K562 (cell line): Measurements from ENCODE around the gene LCA5L. TPM values are rescaled to one million over a fixed set of nuclear protein-coding genes. Genes with fewer than 3 reads are reported as not detected.

Source experiments
- BACH1 ChIP-seq: fragments of 200-800 bp; sonication (Bioruptor generic); IDR thresholded peaks from 2 replicates; pipeline ENCODE4 v1.6.1; 2016; ENCODE audit warnings: missing genetic modification characterization, missing compliant biosample characterization
- CCAR2 ChIP-seq: fragments of 200-400 bp; formaldehyde crosslinking; IDR thresholded peaks from 2 replicates; pipeline ENCODE4 v1.6.1; 2017; ENCODE audit warnings: mild to moderate bottlenecking, low read depth, low read length
- CEBPG ChIP-seq, 3 experiments: fragments of 200-800 bp in 1 of 3; sonication (Bioruptor generic) in 1 of 3; sonication (generic) in 1 of 3; formaldehyde crosslinking in 1 of 3; IDR thresholded peaks in 2 of 3; conservative IDR thresholded peaks in 1 of 3; 2 replicates each; pipeline versions ENCODE4 v1.6.1 to v1.8.0; 2016 to 2022; ENCODE audit warnings: missing compliant biosample characterization in 2 of 3, missing genetic modification characterization in 2 of 3, mild to moderate bottlenecking in 1 of 3, missing genetic modification reagents in 1 of 3
- CXXC5 ChIP-seq: fragments of 250-450 bp; sonication (Bioruptor Pico); IDR thresholded peaks from 2 replicates; pipeline ENCODE4 v1.8.0; 2022; ENCODE audit warnings: inconsistent platforms, mild to moderate bottlenecking, moderate library complexity
- ELF2 ChIP-seq: fragments of 250-450 bp; sonication (Bioruptor Pico); IDR thresholded peaks from 2 replicates; pipeline ENCODE4 v1.5.0; 2021; ENCODE audit warnings: mild to moderate bottlenecking
- ETV1 ChIP-seq: fragments of 450-650 bp; conservative IDR thresholded peaks from 2 replicates; pipeline ENCODE4 v1.6.1; 2016; ENCODE audit warnings: missing genetic modification characterization, control low read depth, low read depth, missing compliant biosample characterization
- FOXK2 ChIP-seq, 2 experiments: fragments of 450-650 bp; IDR thresholded peaks in 1 of 2; conservative IDR thresholded peaks in 1 of 2; 2 replicates each; pipeline ENCODE4 v1.6.1; 2016; ENCODE audit warnings: low read depth in 2 of 2, mild to moderate bottlenecking in 1 of 2
- GABPA ChIP-seq: fragments of 200-800 bp; sonication (Bioruptor generic); conservative IDR thresholded peaks from 2 replicates; pipeline ENCODE4 v1.6.1; 2016; ENCODE audit warnings: low read depth, missing genetic modification characterization, missing compliant biosample characterization
- HDAC2 ChIP-seq: fragments of 450-650 bp; IDR thresholded peaks from 2 replicates; pipeline ENCODE4 v1.6.1; 2016; ENCODE audit warnings: mild to moderate bottlenecking
- HDAC3 ChIP-seq: fragments of 450-650 bp; IDR thresholded peaks from 2 replicates; pipeline ENCODE4 v1.6.1; 2018; ENCODE audit warnings: borderline replicate concordance, mild to moderate bottlenecking, moderate library complexity; ENCODE audit not compliant: partially characterized antibody
- KAT8 ChIP-seq: fragments of 450-650 bp; IDR thresholded peaks from 2 replicates; pipeline ENCODE4 v1.6.1; 2016; ENCODE audit warnings: low read depth, mild to moderate bottlenecking
- MEIS2 ChIP-seq: fragments of 450-650 bp; IDR thresholded peaks from 2 replicates; pipeline ENCODE4 v1.6.1; 2014; ENCODE audit warnings: mild to moderate bottlenecking; ENCODE audit not compliant: partially characterized antibody
- NCOR1 ChIP-seq: fragments of 450-650 bp; IDR thresholded peaks from 2 replicates; pipeline ENCODE4 v1.6.1; 2016; ENCODE audit warnings: mild to moderate bottlenecking, moderate library complexity
- NFATC3 ChIP-seq: fragments of 450-650 bp; IDR thresholded peaks from 2 replicates; pipeline ENCODE4 v1.6.1; 2017; ENCODE audit warnings: mild to moderate bottlenecking
- NR3C1 ChIP-seq: sonication (generic); formaldehyde crosslinking; IDR thresholded peaks from 2 replicates; pipeline ENCODE4 v1.8.1; 2022; ENCODE audit warnings: missing genetic modification reagents
- OTX1 ChIP-seq: fragments of 450-650 bp; formaldehyde crosslinking; IDR thresholded peaks from 2 replicates; pipeline ENCODE4 v1.4.0; 2022; ENCODE audit warnings: mild to moderate bottlenecking
- PCBP2 ChIP-seq: fragments of 200-400 bp; formaldehyde crosslinking; IDR thresholded peaks from 2 replicates; pipeline ENCODE4 v1.6.1; 2018; ENCODE audit warnings: low read length, low read depth, mild to moderate bottlenecking, moderate library complexity; ENCODE audit not compliant: poor library complexity, severe bottlenecking
- POLR2B ChIP-seq: fragments of 450-650 bp; IDR thresholded peaks from 2 replicates; pipeline ENCODE4 v1.6.1; 2018; ENCODE audit warnings: low read depth; ENCODE audit not compliant: partially characterized antibody
- PRMT5 ChIP-seq: sonication (generic); formaldehyde crosslinking; IDR thresholded peaks from 2 replicates; pipeline ENCODE4 v1.5.0; 2020; ENCODE audit warnings: missing genetic modification reagents
- RB1 ChIP-seq: fragments of 450-650 bp; IDR thresholded peaks from 2 replicates; pipeline ENCODE4 v1.6.1; 2017; ENCODE audit warnings: low read depth, mild to moderate bottlenecking
- SP2 ChIP-seq: IDR thresholded peaks from 2 replicates; pipeline ENCODE4 v1.6.1; 2011; ENCODE audit warnings: mild to moderate bottlenecking, low read depth, low read length, moderate library complexity; ENCODE audit not compliant: poor library complexity, severe bottlenecking; ENCODE audit errors: extremely low read depth
- TCFL5 ChIP-seq: fragments of 250-450 bp; sonication (Bioruptor Pico); conservative IDR thresholded peaks from 2 replicates; pipeline ENCODE4 v1.6.1; 2021; ENCODE audit warnings: mild to moderate bottlenecking, moderate library complexity, matching md5 sums
- TEAD4 ChIP-seq, 2 experiments: sonication (generic) in 1 of 2; formaldehyde crosslinking in 1 of 2; IDR thresholded peaks; 2 replicates each; pipeline versions ENCODE4 v1.6.1 to v1.8.0; 2012 to 2022; ENCODE audit warnings: borderline replicate concordance in 1 of 2, inconsistent platforms in 1 of 2, low read length in 1 of 2, mild to moderate bottlenecking in 1 of 2, missing genetic modification reagents in 1 of 2
- ZNF766 ChIP-seq: fragments of 200-800 bp; sonication (Bioruptor generic); conservative IDR thresholded peaks from 2 replicates; pipeline ENCODE4 v1.6.1; 2016; ENCODE audit warnings: missing genetic modification characterization, missing compliant biosample characterization
- polyA plus RNA-seq, 8 experiments: library from polyadenylated mRNA; depleted of rRNA in 4 of 8; stranded (reverse) in 5 of 8; unstranded in 3 of 8; fragments of >200 nt; fragmentation: Nextera tagmentation in 2 of 8; fragmentation: Illumina TruSeq in 1 of 8; extraction: Ambion mirVana in 2 of 8; extraction: Trizol in 1 of 8; gene quantifications; 2 replicates each; pipeline versions ENCODE4 v1.2.1 to v1.2.3, GENCODE V29; 2011 to 2014; ENCODE audit warnings: inconsistent platforms in 1 of 8, missing spikeins in 1 of 8
- total RNA-seq, 7 experiments: library from RNA; depleted of rRNA in 6 of 7; stranded (reverse); fragments of >200 nt in 6 of 7; fragmentation: Illumina TruSeq in 2 of 7; extraction: Trizol in 2 of 7; gene quantifications; 2 replicates each; pipeline versions ENCODE4 v1.2.1 to v1.2.3, GENCODE V29; 2011 to 2021; ENCODE audit warnings: low replicate concordance in 1 of 7
- TF ChIP-seq, protein P1 (sequence below): IDR thresholded peaks from 3 replicates; pipeline ENCODE4 v1.6.1; 2011; ENCODE audit warnings: borderline replicate concordance, mild to moderate bottlenecking, moderate library complexity; ENCODE audit not compliant: insufficient read length; ENCODE audit errors: extremely low read depth

LCA5L gene
- total and polyA plus RNA-seq, 9 of the 15 experiments (the other 6 are each of a cell fraction or from before 2014, with no cell fraction given), result 1.8 to 4.9 (median 3.8) TPM

DNA sequence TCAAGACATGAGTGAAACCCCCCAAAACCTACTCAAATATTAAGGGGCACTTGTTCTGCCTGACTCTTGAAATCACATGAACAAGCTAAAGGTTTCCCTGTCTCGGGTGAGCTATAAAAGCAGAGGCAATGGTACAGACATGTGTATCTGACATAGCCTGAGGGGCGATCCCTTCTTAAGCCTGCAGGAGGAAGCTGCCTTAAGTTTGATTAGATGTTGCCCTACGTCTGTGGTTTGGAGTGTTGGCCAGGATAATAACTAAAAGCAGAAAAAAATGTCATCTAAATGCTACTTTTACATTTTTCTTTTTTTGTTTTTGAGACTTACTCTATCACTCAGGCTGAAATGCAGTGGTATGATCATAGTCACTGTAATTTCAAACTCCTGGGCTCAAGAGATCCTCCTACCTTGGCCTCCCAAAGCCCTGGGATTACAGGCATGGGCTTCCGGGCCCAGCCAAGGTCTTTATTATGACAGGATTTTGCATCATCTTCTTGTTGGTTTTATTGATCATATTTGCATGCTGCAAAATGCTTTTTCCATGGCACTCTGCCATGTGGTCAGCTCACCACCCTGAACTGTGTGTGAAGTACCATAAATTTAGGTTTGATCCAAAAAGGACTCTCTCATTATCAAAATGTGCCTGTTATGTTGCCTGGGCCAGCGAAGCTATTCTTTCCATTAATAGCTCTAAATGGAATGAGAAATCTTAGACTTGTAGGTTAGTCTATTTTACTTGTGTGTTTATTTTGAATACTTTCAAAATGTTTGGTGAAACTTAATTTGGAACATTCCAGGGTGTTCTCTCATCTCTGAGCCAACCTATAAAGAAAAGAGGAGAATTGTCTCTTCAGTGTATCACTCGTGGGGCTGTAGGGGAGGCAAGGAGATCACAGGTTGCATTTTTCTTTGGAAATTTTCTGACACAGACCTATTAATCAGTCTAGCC is 81.7 kb downstream of the LCA5L start (continued):
- TF ChIP-seq HDAC2 (no peak), PRMT5 (CRISPR knock-in tag) (no peak), ETV1 (tag) (peak; percentile 27; the same call in 1 of the 2 replicates), CXXC5 (CRISPR knock-in tag) (no peak; the same call in 1 of the 2 replicates), PCBP2 (no peak), ZNF766 (CRISPR knock-in tag) (peak; percentile 67), GABPA (tag) (peak; percentile 35; the same call in 1 of the 2 replicates), FOXK2 (conservative IDR thresholded peaks at IDR 0.05 in 1 of 2, IDR thresholded peaks at IDR 0.05 in 1 of 2; ENCODE audit: low read depth in 2 of 2) (no peak), BACH1 (tag) (0 out of 2 replicates have a peak, but pooled peaks have one; percentile 13), RB1 (no peak), TCFL5 (CRISPR knock-in tag) (0 out of 2 replicates have a peak, but pooled peaks have one; percentile 19), TEAD4 (IDR thresholded peaks at IDR 0.05; ENCODE audit: low read length) (peak; percentile 36; the same call in 1 of the 2 replicates), TEAD4 (CRISPR knock-in tag; IDR thresholded peaks at IDR 0.05; ENCODE audit: borderline replicate concordance) (no peak), NR3C1 (CRISPR knock-in tag) (no peak), POLR2B (no peak), MEIS2 (no peak), CEBPG (CRISPR knock-in tag; IDR thresholded peaks at IDR 0.05) (peak; percentile 88), CEBPG (tag; conservative IDR thresholded peaks at IDR 0.05 in 1 of 2, IDR thresholded peaks at IDR 0.05 in 1 of 2) (peak in 1 of 2 experiments; percentile 91; a peak in 2 of 4 replicates), SP2 (no peak), OTX1 (no peak), ELF2 (CRISPR knock-in tag) (no peak), HDAC3 (no peak), NFATC3 (no peak), NCOR1 (no peak; the same call in 1 of the 2 replicates), CCAR2 (no peak), KAT8 (no peak)
- TF ChIP-seq, protein P1, sequence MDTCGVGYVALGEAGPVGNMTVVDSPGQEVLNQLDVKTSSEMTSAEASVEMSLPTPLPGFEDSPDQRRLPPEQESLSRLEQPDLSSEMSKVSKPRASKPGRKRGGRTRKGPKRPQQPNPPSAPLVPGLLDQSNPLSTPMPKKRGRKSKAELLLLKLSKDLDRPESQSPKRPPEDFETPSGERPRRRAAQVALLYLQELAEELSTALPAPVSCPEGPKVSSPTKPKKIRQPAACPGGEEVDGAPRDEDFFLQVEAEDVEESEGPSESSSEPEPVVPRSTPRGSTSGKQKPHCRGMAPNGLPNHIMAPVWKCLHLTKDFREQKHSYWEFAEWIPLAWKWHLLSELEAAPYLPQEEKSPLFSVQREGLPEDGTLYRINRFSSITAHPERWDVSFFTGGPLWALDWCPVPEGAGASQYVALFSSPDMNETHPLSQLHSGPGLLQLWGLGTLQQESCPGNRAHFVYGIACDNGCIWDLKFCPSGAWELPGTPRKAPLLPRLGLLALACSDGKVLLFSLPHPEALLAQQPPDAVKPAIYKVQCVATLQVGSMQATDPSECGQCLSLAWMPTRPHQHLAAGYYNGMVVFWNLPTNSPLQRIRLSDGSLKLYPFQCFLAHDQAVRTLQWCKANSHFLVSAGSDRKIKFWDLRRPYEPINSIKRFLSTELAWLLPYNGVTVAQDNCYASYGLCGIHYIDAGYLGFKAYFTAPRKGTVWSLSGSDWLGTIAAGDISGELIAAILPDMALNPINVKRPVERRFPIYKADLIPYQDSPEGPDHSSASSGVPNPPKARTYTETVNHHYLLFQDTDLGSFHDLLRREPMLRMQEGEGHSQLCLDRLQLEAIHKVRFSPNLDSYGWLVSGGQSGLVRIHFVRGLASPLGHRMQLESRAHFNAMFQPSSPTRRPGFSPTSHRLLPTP, result no peak
